ENCODE results near the gene HAND2.

The HAND2 gene

GRCh38 chr4:173493041-173493440 is 37.0 kb downstream of the HAND2 start:
- H3K27ac ChIP-seq (ENCODE audit: low read length): no peak overlapping the region
- no peaks in the 10 kb centered on the region for H3K9me3 ChIP-seq (ENCODE audit: insufficient read depth, low read depth, low read length)
- H3K36me3 ChIP-seq (ENCODE audit: insufficient read depth, low read depth, low read length): no peaks in the 10 kb centered on the region
- no peak overlapping the region for H3K9ac ChIP-seq (ENCODE audit: low read depth, low read length)
- H3K27me3 ChIP-seq (ENCODE audit: insufficient read depth, low read length): peaks cover 48% of the 10 kb centered on the region
- no peak overlapping the region for H3K4me3 ChIP-seq (ENCODE audit: low read length)
- H3K4me1 ChIP-seq (ENCODE audit: insufficient read depth, low read length): peaks cover 25% of the 10 kb centered on the region

GRCh38 chr4:173492315-173492714 is 37.7 kb downstream of the HAND2 start:
- Histone ChIP-seq H3K36me3 (ENCODE audit: insufficient read depth, low read depth, low read length) (no peaks in the 10 kb centered on the region), H3K9ac (ENCODE audit: low read depth, low read length) (no peak overlapping the region), H3K4me3 (ENCODE audit: low read length) (no peak overlapping the region), H3K9me3 (ENCODE audit: insufficient read depth, low read depth, low read length) (no peaks in the 10 kb centered on the region), H3K27me3 (ENCODE audit: insufficient read depth, low read length) (peaks cover 46% of the 10 kb centered on the region), H3K27ac (ENCODE audit: low read length) (no peak overlapping the region), H3K4me1 (ENCODE audit: insufficient read depth, low read length) (peaks cover 25% of the 10 kb centered on the region)

- Histone ChIP-seq H3K36me3 (ENCODE audit: insufficient read depth, low read depth, low read length) (no peaks in the 10 kb centered on the region), H3K27me3 (ENCODE audit: insufficient read depth, low read length) (peaks cover 41% of the 10 kb centered on the region), H3K9ac (ENCODE audit: low read depth, low read length) (no peak overlapping the region), H3K9me3 (ENCODE audit: insufficient read depth, low read depth, low read length) (no peaks in the 10 kb centered on the region), H3K4me3 (ENCODE audit: low read length) (no peak overlapping the region), H3K4me1 (ENCODE audit: insufficient read depth, low read length) (peaks cover 25% of the 10 kb centered on the region), H3K27ac (ENCODE audit: low read length) (no peak overlapping the region)
Measured at GRCh38 chr4:173490817-173491528, 39.1 kb downstream of the HAND2 start.

GRCh38 chr4:173490256-173490655 is 39.8 kb downstream of the HAND2 start:
- peaks cover 34% of the 10 kb centered on the region for H3K27me3 ChIP-seq (ENCODE audit: insufficient read depth, low read length)
- no peak overlapping the region for H3K4me3 ChIP-seq (ENCODE audit: low read length)
- peaks cover 25% of the 10 kb centered on the region for H3K4me1 ChIP-seq (ENCODE audit: insufficient read depth, low read length)
- H3K27ac ChIP-seq (ENCODE audit: low read length): no peak overlapping the region
- H3K9me3 ChIP-seq (ENCODE audit: insufficient read depth, low read depth, low read length): no peaks in the 10 kb centered on the region; the same call in 1 of the 2 replicates
- H3K36me3 ChIP-seq (ENCODE audit: insufficient read depth, low read depth, low read length): no peaks in the 10 kb centered on the region
- no peak overlapping the region; the same call in 1 of the 2 replicates for H3K9ac ChIP-seq (ENCODE audit: low read depth, low read length)

- Histone ChIP-seq H3K27ac (ENCODE audit: low read length) (no peak overlapping the region), H3K4me3 (ENCODE audit: low read length) (no peak overlapping the region; the same call in 1 of the 2 replicates), H3K4me1 (ENCODE audit: insufficient read depth, low read length) (peaks cover 25% of the 10 kb centered on the region)
Measured at GRCh38 chr4:173489514-173489913, 40.5 kb downstream of the HAND2 start.

GRCh38 chr4:173488656-173489055 is 41.4 kb downstream of the HAND2 start:
- no peaks in the 10 kb centered on the region; the same call in 1 of the 2 replicates for H3K9me3 ChIP-seq (ENCODE audit: insufficient read depth, low read depth, low read length)
- no peak overlapping the region for H3K9ac ChIP-seq (ENCODE audit: low read depth, low read length)
- no peak overlapping the region for H3K27ac ChIP-seq (ENCODE audit: low read length)
- no peak overlapping the region for H3K4me3 ChIP-seq (ENCODE audit: low read length)
- no peaks in the 10 kb centered on the region for H3K36me3 ChIP-seq (ENCODE audit: insufficient read depth, low read depth, low read length)
- peaks cover 25% of the 10 kb centered on the region for H3K4me1 ChIP-seq (ENCODE audit: insufficient read depth, low read length)
- peaks cover 18% of the 10 kb centered on the region for H3K27me3 ChIP-seq (ENCODE audit: insufficient read depth, low read length)

More at GRCh38 chr4:173489514-173489913, 40.5 kb downstream of the HAND2 start:
- H3K27me3 ChIP-seq (ENCODE audit: insufficient read depth, low read length): peaks cover 26% of the 10 kb centered on the region
- no peak overlapping the region for H3K9ac ChIP-seq (ENCODE audit: low read depth, low read length)
- no peaks in the 10 kb centered on the region; the same call in 1 of the 2 replicates for H3K9me3 ChIP-seq (ENCODE audit: insufficient read depth, low read depth, low read length)
- no peaks in the 10 kb centered on the region for H3K36me3 ChIP-seq (ENCODE audit: insufficient read depth, low read depth, low read length)

GRCh38 chr4:173488074-173488473 is 42.0 kb downstream of the HAND2 start:
- Histone ChIP-seq H3K27me3 (ENCODE audit: insufficient read depth, low read length) (peaks cover 12% of the 10 kb centered on the region), H3K36me3 (ENCODE audit: insufficient read depth, low read depth, low read length) (no peaks in the 10 kb centered on the region), H3K4me1 (ENCODE audit: insufficient read depth, low read length) (peaks cover 25% of the 10 kb centered on the region), H3K4me3 (ENCODE audit: low read length) (no peak overlapping the region), H3K27ac (ENCODE audit: low read length) (no peak overlapping the region), H3K9me3 (ENCODE audit: insufficient read depth, low read depth, low read length) (no peaks in the 10 kb centered on the region; the same call in 1 of the 2 replicates), H3K9ac (ENCODE audit: low read depth, low read length) (no peak overlapping the region)

GRCh38 chr4:173486714-173487392 is 43.2 kb downstream of the HAND2 start:
- no peak overlapping the region for H3K27ac ChIP-seq (ENCODE audit: low read length)
- no peak overlapping the region for H3K9ac ChIP-seq (ENCODE audit: low read depth, low read length)
- H3K9me3 ChIP-seq (ENCODE audit: insufficient read depth, low read depth, low read length): no peaks in the 10 kb centered on the region; the same call in 1 of the 2 replicates
- H3K36me3 ChIP-seq (ENCODE audit: insufficient read depth, low read depth, low read length): no peaks in the 10 kb centered on the region
- H3K4me3 ChIP-seq (ENCODE audit: low read length): no peak overlapping the region
- no peaks in the 10 kb centered on the region for H3K27me3 ChIP-seq (ENCODE audit: insufficient read depth, low read length)
- peaks cover 25% of the 10 kb centered on the region for H3K4me1 ChIP-seq (ENCODE audit: insufficient read depth, low read length)

GRCh38 chr4:173485164-173485563 is 44.9 kb downstream of the HAND2 start:
- H3K36me3 ChIP-seq (ENCODE audit: insufficient read depth, low read depth, low read length): no peaks in the 10 kb centered on the region
- H3K4me3 ChIP-seq (ENCODE audit: low read length): no peak overlapping the region
- H3K4me1 ChIP-seq (ENCODE audit: insufficient read depth, low read length): peaks cover 18% of the 10 kb centered on the region
- no peaks in the 10 kb centered on the region for H3K27me3 ChIP-seq (ENCODE audit: insufficient read depth, low read length)
- no peak overlapping the region for H3K9ac ChIP-seq (ENCODE audit: low read depth, low read length)
- H3K27ac ChIP-seq (ENCODE audit: low read length): no peak overlapping the region
- H3K9me3 ChIP-seq (ENCODE audit: insufficient read depth, low read depth, low read length): no peaks in the 10 kb centered on the region; the same call in 1 of the 2 replicates

- no peaks in the 10 kb centered on the region for H3K27me3 ChIP-seq (ENCODE audit: insufficient read depth, low read length)
- H3K4me3 ChIP-seq (ENCODE audit: low read length): no peak overlapping the region
- H3K36me3 ChIP-seq (ENCODE audit: insufficient read depth, low read depth, low read length): no peaks in the 10 kb centered on the region
- no peak overlapping the region for H3K27ac ChIP-seq (ENCODE audit: low read length)
- no peak overlapping the region for H3K9ac ChIP-seq (ENCODE audit: low read depth, low read length)
- H3K4me1 ChIP-seq (ENCODE audit: insufficient read depth, low read length): no peaks in the 10 kb centered on the region
- no peaks in the 10 kb centered on the region; the same call in 1 of the 2 replicates for H3K9me3 ChIP-seq (ENCODE audit: insufficient read depth, low read depth, low read length)
Measured at GRCh38 chr4:173482330-173482931, 47.6 kb downstream of the HAND2 start.

- Histone ChIP-seq H3K4me3 (ENCODE audit: low read length) (no peak overlapping the region), H3K4me1 (ENCODE audit: insufficient read depth, low read length) (no peaks in the 10 kb centered on the region), H3K27me3 (ENCODE audit: insufficient read depth, low read length) (no peaks in the 10 kb centered on the region), H3K27ac (ENCODE audit: low read length) (no peak overlapping the region), H3K9ac (ENCODE audit: low read depth, low read length) (no peak overlapping the region), H3K9me3 (ENCODE audit: insufficient read depth, low read depth, low read length) (no peaks in the 10 kb centered on the region), H3K36me3 (ENCODE audit: insufficient read depth, low read depth, low read length) (no peaks in the 10 kb centered on the region)
Measured at GRCh38 chr4:173478913-173479283, 51.1 kb downstream of the HAND2 start.

Measured in iPS-20b (cell line).